Astrocyte of the cerebellum (primary cell): ENCODE data around the gene KIAA0513.

ENCODE experiments used
- DNase-seq: peaks from one replicate; pipeline ENCODE4 v3.0.0-alpha.2; 2011; ENCODE audit warnings: low read depth
- H3K4me3 ChIP-seq: 2 replicates; pipeline ENCODE4 v1.5.1; 2011; ENCODE audit warnings: mild to moderate bottlenecking, low read depth, low read length, moderate library complexity
- in situ Hi-C: cut with HindIII; loops from 2 replicates; pipeline ENCODE4 v1.10.0; 2017; ENCODE audit warnings: low sequenced_read_pairs
- TF ChIP-seq, protein P1 (sequence below): IDR thresholded peaks from 2 replicates; pipeline ENCODE4 v1.5.1; 2012; ENCODE audit warnings: low read length, low read depth, moderate library complexity, mild to moderate bottlenecking; ENCODE audit errors: missing control alignments

The KIAA0513 gene

DNA sequence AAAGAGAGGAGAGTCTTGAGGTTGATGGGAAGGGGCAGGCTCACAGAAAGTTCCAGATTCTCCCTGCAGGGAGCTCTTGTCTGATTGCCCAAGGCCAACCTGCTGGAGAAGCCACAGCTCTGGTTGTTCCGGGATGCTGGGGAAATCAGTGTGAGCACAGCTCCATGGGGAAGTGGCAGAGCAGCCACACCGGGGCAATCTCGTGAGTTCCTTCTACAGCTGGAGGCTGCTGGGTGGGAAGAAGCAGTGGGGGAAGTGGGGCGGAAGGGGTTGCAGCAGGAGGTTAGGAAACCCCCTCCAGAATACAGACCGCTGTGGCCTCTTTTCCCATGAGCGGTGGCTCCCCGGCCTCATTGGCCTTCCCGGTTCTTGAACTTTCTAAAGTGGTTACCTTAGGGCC lies 34.0 kb downstream of the KIAA0513 start:
- TF ChIP-seq, protein P1, sequence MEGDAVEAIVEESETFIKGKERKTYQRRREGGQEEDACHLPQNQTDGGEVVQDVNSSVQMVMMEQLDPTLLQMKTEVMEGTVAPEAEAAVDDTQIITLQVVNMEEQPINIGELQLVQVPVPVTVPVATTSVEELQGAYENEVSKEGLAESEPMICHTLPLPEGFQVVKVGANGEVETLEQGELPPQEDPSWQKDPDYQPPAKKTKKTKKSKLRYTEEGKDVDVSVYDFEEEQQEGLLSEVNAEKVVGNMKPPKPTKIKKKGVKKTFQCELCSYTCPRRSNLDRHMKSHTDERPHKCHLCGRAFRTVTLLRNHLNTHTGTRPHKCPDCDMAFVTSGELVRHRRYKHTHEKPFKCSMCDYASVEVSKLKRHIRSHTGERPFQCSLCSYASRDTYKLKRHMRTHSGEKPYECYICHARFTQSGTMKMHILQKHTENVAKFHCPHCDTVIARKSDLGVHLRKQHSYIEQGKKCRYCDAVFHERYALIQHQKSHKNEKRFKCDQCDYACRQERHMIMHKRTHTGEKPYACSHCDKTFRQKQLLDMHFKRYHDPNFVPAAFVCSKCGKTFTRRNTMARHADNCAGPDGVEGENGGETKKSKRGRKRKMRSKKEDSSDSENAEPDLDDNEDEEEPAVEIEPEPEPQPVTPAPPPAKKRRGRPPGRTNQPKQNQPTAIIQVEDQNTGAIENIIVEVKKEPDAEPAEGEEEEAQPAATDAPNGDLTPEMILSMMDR: no peak
- H3K4me3 ChIP-seq: no peak overlapping the region
- in situ Hi-C loops: no loop called here
- no peak for DNase-seq

DNA sequence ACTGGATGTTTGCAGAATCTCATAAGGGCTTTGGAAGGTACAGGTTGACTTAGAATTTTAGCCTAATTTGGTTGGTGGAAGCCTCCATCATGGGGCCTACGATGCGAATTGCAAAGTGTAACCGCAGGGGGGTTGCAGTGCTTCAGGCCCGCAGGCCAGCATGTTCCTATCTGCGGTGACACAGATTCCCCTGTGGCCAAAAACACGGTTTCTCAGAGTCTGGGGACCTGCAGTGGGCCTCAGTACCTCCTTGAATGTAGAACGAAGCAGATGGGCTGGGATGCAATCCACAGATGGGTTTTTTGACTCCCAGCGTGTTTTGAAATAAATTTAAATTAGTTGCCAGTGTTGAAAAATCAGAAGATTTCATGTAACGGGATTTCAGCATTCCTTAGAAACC lies 34.7 kb downstream of the KIAA0513 start:
- TF ChIP-seq, protein P1: no peak
- no peak for DNase-seq
- H3K4me3 ChIP-seq: no peak overlapping the region
- in situ Hi-C loops: no loop called here

DNA sequence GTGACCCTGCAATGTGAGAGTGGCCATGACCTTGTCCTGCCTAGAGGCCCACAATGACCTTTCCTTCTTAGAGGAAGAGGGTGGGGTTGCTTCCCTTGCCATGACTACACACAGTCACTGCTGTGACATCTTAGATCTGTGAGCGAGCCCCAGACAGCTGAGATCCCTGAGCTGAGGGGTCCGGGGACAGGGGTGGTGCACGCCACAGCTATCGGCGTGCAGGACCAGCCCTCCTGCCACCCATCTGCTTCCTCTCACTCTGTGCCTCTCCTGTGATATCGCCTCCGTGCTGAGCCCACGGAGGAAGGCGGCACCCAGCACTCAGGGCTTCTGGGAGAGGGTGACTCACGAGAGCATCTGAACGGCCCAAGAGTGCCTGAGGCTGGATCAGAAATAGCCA lies 35.2 kb downstream of the KIAA0513 start:
- TF ChIP-seq, protein P1: no peak
- DNase-seq: no peak
- no peak overlapping the region for H3K4me3 ChIP-seq
- in situ Hi-C loops: no loop called here

DNA sequence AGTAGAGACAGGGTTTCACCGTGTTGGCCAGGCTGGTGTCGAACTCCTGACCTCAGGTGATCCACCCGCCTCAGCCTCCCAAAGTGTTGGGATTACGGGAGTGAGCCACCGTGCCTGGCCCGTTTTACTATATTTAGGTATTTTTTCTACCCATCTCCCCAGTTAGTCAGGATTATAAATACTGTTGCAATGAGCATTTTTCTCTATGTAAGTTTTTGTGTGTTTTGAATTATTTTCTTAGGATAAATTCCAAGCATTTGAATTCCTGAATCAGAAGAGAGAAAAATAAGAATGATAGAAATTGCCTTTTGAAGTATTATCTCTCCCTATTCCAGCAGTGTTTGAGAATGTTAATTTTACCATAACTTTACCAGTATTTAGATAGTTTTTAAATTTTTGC lies 36.6 kb downstream of the KIAA0513 start:
- TF ChIP-seq, protein P1: no peak
- no peak for DNase-seq
- H3K4me3 ChIP-seq: no peak overlapping the region
- in situ Hi-C loops: no loop called here

DNA sequence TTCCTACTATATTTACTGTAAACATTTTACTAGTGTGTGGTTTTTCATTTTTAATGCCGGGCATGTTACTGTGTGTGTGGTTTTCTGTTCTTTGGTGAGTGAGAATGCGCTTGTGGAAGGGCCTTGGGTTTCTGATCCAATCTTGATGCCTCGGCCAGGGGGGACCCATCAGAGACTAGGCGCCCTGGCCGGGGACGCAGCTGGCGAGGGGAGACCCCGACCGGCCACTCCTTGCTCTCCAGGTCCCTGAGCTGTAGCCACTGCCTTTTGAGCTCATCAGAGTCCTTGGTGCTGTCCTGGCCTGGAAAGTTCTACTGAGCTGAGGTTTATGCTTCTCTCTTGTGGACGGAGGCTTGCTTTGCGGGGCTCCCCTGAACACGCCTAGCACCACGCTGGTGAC lies 37.5 kb downstream of the KIAA0513 start:
- in situ Hi-C loops: no loop called here
- TF ChIP-seq, protein P1: no peak
- DNase-seq: no peak
- no peak overlapping the region for H3K4me3 ChIP-seq

DNA sequence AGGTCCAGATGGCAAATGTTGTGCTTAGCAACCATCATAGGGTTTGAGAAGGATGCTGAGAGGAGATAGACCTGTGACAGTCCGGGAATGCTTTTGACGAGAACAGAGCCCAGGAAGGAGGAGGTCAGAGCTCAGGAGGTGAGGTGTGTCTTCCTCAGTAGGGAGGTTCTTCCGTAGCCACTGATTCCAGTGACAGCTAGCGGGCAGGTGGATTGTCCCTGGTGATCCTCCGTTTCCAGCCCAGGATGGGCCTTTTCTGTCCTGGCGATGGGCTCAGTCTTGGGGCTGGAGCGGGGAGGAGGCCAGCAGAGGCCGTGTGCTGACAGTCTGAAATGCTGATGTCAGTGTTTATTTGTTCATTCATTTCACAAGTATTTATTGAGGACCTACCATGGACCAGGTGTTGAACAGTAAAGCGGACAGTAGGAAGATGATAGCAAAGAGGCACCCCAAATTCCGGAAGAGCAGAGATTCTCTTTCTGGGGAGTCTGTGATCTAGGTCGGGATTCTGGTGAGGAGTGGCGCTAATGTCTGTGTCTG lies 38.8 kb downstream of the KIAA0513 start:
- DNase-seq: no peak
- no peak overlapping the region for H3K4me3 ChIP-seq
- in situ Hi-C loops: no loop called here
- TF ChIP-seq, protein P1: no peak

DNA sequence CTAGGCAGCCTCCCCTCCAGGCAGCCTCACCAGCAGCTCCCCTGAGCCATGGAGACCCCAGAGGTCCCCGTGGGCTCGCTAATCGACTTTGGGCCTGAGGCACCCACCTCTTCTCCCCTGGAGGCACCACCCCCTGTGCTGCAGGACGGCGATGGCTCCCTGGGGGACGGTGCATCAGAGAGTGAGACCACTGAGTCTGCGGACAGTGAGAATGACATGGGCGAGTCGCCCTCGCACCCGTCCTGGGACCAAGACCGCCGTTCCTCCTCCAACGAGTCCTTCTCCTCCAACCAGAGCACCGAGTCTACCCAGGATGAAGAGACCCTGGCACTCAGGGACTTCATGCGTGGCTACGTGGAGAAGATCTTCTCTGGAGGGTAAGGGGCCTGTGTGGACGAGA lies 39.4 kb downstream of the KIAA0513 start:
- DNase-seq: no peak
- TF ChIP-seq, protein P1: no peak
- H3K4me3 ChIP-seq: no peak overlapping the region
- in situ Hi-C loops: no loop called here
